ENCODE data around the gene TRPM6. TPM values are rescaled to one million over a fixed set of nuclear protein-coding genes. Genes with fewer than 3 reads are reported as not detected.

The TRPM6 gene
- total RNA-seq, 1 donor from 2014 or later: 0.12 TPM

DNA sequence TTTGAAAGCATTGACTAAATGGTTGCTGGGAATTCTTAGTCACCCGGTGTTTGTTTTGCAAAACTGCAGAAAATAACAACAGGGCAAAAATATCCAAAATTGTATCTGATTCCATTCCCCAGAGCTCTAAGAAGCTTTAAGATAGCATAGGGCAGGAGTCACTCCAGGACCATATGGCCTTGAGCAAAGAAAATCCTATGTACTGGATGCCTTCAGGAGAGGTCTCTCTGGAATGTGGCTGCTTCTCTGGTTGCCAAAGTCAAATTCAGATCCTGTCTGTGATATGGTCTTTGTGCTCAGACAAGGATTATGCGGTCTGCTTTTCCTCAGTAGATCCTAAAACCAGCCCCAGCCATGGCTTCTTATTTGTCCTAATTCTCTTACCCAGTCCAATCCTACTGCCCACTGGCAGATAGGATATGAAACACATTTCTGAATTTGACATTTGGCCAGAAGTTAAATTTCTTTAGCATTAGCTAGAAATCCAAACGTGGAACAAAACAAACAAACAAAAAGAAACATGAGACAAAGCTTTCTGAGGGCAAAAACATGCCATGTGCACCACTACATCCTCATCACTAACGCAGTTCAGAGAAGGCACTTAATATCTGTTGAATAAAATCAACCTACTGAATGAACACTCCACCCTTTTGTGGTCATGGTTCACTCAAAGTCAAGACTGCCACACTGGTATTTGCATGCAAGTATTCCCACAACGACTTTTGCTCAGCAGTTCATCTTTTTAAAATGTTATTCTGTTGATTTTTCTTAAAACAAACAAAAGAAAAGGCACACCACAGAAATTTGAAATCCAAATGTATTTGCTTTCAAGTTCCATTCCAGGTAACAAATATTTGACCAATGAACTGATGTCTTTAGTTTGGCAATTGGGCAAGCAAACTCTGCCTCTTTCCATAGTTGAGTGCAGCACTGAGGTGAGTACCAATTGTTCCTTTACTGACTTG, 165.7 kb downstream of the TRPM6 start:
- DNase-seq (ENCODE audit: extremely low read depth, low read depth, low spot score): no peak

DNA sequence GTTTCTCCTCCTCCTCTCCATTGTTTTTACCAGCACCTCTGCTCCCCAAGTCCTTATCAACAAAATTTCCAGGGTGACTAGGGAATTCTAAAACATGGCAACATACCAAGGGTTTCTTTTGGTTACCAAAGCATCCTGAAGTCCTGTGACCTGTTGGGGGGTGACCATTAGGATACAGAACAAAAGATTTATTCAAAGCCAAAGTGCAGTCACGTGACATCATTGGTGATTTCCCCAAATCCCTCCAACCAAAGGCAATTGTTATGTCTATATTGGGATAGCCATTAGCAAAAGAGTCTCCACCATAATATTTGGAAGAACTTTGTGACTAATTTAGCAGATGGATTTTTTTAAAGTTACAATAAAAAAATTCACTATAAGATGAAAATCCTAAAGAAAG, 168.4 kb downstream of the TRPM6 start:
- no peak for DNase-seq (ENCODE audit: extremely low read depth, low read depth, low spot score)

DNA sequence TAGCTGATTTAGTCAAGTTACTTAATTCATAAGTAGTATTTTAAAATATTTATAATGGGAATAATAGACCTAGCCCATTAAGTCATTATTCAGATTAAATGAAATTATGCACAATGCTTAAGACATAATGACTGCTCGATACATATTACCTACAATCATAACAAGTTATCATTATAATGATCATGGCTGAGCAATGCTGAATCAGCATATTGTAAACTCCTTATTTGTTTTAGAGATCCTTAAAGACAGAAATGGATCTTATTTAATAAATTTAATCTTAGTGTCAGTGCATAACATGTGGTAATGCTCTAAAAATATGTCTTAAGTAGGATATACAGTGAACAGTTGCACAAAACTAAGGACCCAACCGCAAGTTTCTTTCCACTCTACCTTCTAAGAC, 169.0 kb downstream of the TRPM6 start:
- no peak for DNase-seq (ENCODE audit: extremely low read depth, low read depth, low spot score)

DNA sequence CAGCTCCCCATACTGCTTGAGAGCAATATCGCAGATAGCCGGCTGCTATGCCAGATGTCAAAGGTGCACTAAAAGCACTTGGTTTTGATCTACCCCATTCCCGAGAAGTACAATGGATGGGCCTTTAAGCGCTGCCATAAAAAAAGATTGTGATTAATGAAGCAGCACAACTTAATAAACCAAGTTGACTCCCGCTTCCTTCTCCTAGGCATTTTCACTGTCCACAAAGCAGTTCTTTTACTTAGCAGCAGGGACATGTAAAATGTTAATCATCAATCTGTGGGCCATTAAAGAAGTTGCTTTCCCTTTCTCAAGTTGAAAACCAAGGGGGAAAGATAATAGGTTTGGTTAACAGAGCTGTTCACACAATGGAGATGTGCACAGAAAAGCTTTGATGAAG, 176.4 kb downstream of the TRPM6 start:
- no peak for DNase-seq (ENCODE audit: extremely low read depth, low read depth, low spot score)

DNA sequence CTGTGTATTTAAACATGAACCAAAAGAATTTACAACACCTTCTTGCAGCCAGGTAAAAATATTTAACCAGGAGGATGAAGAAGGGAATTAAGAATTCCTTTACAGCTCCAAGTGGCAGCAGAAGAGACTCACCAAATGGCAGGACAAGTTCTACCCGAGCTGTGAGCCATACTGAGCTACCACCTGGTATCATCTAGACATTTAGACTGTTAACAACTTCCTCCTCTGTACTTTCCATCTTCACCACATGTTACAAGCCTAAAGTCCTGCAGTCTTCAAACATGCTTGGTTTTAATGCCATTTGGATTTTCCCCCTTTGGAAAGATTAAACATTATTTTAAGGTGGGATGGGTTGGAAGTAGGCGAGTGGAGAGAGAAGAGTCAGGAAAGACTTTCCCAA, 190.2 kb downstream of the TRPM6 start:
- DNase-seq (ENCODE audit: extremely low read depth, low read depth, low spot score): no peak

- DNase-seq (ENCODE audit: extremely low read depth, low read depth, low spot score): no peak
Observed at GRCh38 chr9:74696520-74696919, 191.2 kb downstream of the TRPM6 start.

- DNase-seq (ENCODE audit: extremely low read depth, low read depth, low spot score): no peak
Observed at GRCh38 chr9:74691058-74691457, 196.7 kb downstream of the TRPM6 start.

- DNase-seq (ENCODE audit: extremely low read depth, low read depth, low spot score): no peak
Observed at GRCh38 chr9:74683322-74683721, 204.4 kb downstream of the TRPM6 start.

GRCh38 chr9:74681906-74682305, 205.8 kb downstream of the TRPM6 start:
- no peak for DNase-seq (ENCODE audit: extremely low read depth, low read depth, low spot score)

- no peak for DNase-seq (ENCODE audit: extremely low read depth, low read depth, low spot score)
Observed at GRCh38 chr9:74674077-74674476, 213.6 kb downstream of the TRPM6 start.

Other genes with a start within 250 kb of the TRPM6 start
- gene C9orf40, start 65.0 kb upstream of the TRPM6 start, total RNA-seq: 2.6 and 6.4 TPM in 2 replicates
- gene CARNMT1, start 140.4 kb upstream of the TRPM6 start, total RNA-seq: 18.3 and 18.6 TPM in 2 replicates
- gene NMRK1, start 200.2 kb upstream of the TRPM6 start, total RNA-seq: 28.4 and 36.1 TPM in 2 replicates
- 62.8 and 63.5 TPM in 2 replicates for gene OSTF1, start 200.6 kb upstream of the TRPM6 start, total RNA-seq

Measured in glomerular endothelial cell (primary cell).